ENCODE data around the gene VAMP5.

GRCh38 chr2:85635636-85636035, 51.4 kb downstream of the VAMP5 start:
- TF ChIP-seq, protein P1, sequence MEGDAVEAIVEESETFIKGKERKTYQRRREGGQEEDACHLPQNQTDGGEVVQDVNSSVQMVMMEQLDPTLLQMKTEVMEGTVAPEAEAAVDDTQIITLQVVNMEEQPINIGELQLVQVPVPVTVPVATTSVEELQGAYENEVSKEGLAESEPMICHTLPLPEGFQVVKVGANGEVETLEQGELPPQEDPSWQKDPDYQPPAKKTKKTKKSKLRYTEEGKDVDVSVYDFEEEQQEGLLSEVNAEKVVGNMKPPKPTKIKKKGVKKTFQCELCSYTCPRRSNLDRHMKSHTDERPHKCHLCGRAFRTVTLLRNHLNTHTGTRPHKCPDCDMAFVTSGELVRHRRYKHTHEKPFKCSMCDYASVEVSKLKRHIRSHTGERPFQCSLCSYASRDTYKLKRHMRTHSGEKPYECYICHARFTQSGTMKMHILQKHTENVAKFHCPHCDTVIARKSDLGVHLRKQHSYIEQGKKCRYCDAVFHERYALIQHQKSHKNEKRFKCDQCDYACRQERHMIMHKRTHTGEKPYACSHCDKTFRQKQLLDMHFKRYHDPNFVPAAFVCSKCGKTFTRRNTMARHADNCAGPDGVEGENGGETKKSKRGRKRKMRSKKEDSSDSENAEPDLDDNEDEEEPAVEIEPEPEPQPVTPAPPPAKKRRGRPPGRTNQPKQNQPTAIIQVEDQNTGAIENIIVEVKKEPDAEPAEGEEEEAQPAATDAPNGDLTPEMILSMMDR (IDR thresholded peaks at IDR 0.05): no peak
- TF ChIP-seq POLR2A (IDR thresholded peaks at IDR 0.05): no peak
